OCI-LY7 (cell line): Measurements from ENCODE around the gene EEF1AKMT3. TPM values are rescaled to one million over a fixed set of nuclear protein-coding genes. Genes with fewer than 3 reads are reported as not detected.

Source experiments
- BruUV-seq: library from RNA; stranded (reverse); fragments of 400-500 nt; replicated peaks from 2 replicates; lab custom pipeline; 2021; lab: Mats Ljungman, UMichigan
- CTCF ChIA-PET: fragments of 300-600 bp; sonication (Branson Sonifier 250); formaldehyde crosslinking; loops from one replicate; lab custom pipeline; 2022; ENCODE audit warnings: antibody characterized with exemption; ENCODE audit not compliant: unreplicated experiment; lab: Charles Lee
- POLR2A ChIA-PET: fragments of 300-600 bp; sonication (Branson Sonifier 250); formaldehyde crosslinking; loops from one replicate; lab custom pipeline; 2022; ENCODE audit warnings: antibody characterized with exemption; lab: Charles Lee
- DNase-seq: peaks from one replicate; pipeline ENCODE4 v3.0.0-alpha.2; 2015; ENCODE audit warnings: low spot score
- H2AFZ ChIP-seq: fragments of 200-600 bp; sonication (generic), shearing (Covaris generic); 2 replicates; pipeline ENCODE4 v1.6.1; 2014; ENCODE audit warnings: mild to moderate bottlenecking, antibody characterized with exemption, low read length, moderate library complexity
- H3K27ac ChIP-seq: fragments of 200-600 bp; sonication (generic); 2 replicates; pipeline ENCODE4 v1.5.1; 2014; ENCODE audit warnings: mixed run types, low read depth, mild to moderate bottlenecking, moderate library complexity, low read length, inconsistent platforms; ENCODE audit not compliant: poor library complexity, severe bottlenecking
- H3K36me3 ChIP-seq: fragments of 200-600 bp; sonication (generic); 2 replicates; pipeline ENCODE4 v1.6.1; 2014; ENCODE audit warnings: mild to moderate bottlenecking, antibody characterized with exemption, low read length, moderate library complexity, mixed read lengths; ENCODE audit not compliant: insufficient read depth
- H3K4me1 ChIP-seq: fragments of 200-600 bp; sonication (generic); 2 replicates; pipeline ENCODE4 v1.5.1; 2014; ENCODE audit warnings: mild to moderate bottlenecking, low read length; ENCODE audit not compliant: insufficient read depth, poor library complexity, severe bottlenecking
- H3K4me2 ChIP-seq: fragments of 200-600 bp; sonication (generic); 2 replicates; pipeline ENCODE4 v1.6.1; 2014; ENCODE audit warnings: mild to moderate bottlenecking, low read length
- H3K4me3 ChIP-seq: fragments of 200-600 bp; sonication (generic); 2 replicates; pipeline ENCODE4 v1.5.1; 2014; ENCODE audit warnings: mild to moderate bottlenecking, low read depth, low read length; ENCODE audit not compliant: poor library complexity, severe bottlenecking
- H3K79me2 ChIP-seq: fragments of 200-600 bp; sonication (generic); 2 replicates; pipeline ENCODE4 v1.6.1; 2016; ENCODE audit warnings: low read depth, mild to moderate bottlenecking, low read length, moderate library complexity, mixed read lengths; ENCODE audit not compliant: insufficient read depth
- H3K9me2 ChIP-seq: fragments of 200-600 bp; sonication (generic); 2 replicates; pipeline ENCODE4 v1.6.1; 2016; ENCODE audit warnings: mild to moderate bottlenecking, low read length, mixed read lengths; ENCODE audit not compliant: insufficient read depth
- H3K9me3 ChIP-seq: fragments of 200-600 bp; sonication (generic); 2 replicates; pipeline ENCODE4 v1.6.1; 2014; ENCODE audit warnings: mild to moderate bottlenecking, mixed run types, low read length, mixed read lengths
- H4K20me1 ChIP-seq: fragments of 200-600 bp; sonication (generic); 2 replicates; pipeline ENCODE4 v1.6.1; 2014; ENCODE audit warnings: mild to moderate bottlenecking, antibody characterized with exemption, low read length, moderate library complexity, mixed read lengths; ENCODE audit not compliant: insufficient read depth
- CTCF ChIP-seq: fragments of 200-600 bp; sonication (generic); conservative IDR thresholded peaks from 2 replicates; pipeline ENCODE4 v1.5.1; 2014; ENCODE audit warnings: mild to moderate bottlenecking, antibody characterized with exemption, low read length, moderate library complexity, mixed read lengths
- EZH2phosphoT487 ChIP-seq: fragments of 200-600 bp; sonication (generic); IDR thresholded peaks from 2 replicates; pipeline ENCODE4 v1.6.1; 2018; ENCODE audit warnings: low read depth, borderline replicate concordance, mild to moderate bottlenecking, mixed run types, antibody characterized with exemption, low read length, moderate library complexity, mixed read lengths
- intact Hi-C: fragments of 100-400 bp; cut with micrococcal nuclease; formaldehyde crosslinking; loops from one replicate; pipeline ENCODE4 v1.10.0; 2022; ENCODE audit not compliant: unreplicated experiment
- total RNA-seq, 2 experiments: library from RNA; depleted of rRNA in 1 of 2; stranded (reverse); fragments of >200 nt in 1 of 2; shearing (Covaris generic) in 1 of 2; gene quantifications; 2 replicates each; pipeline ENCODE4 v1.2.3, GENCODE V29; 2014 to 2022

The EEF1AKMT3 gene
- total RNA-seq, 2 experiments from 2014 or later, result 3.4 to 6.3 TPM

GRCh38 chr12:57765698-57766463, 6.5 kb upstream of the EEF1AKMT3 start:
- intact Hi-C loops, result no loop called here
- BruUV-seq, result no TSS peak
- H2AFZ ChIP-seq, result no peak overlapping the region
- peaks cover 46% of the 10 kb centered on the region for H3K36me3 ChIP-seq
- CTCF ChIA-PET, result interaction anchor here (1.4 kb wide), 1 partner anchor 10 kb away, joined by 3 read pairs; no protein-coding TSS in a partner anchor
- peaks cover 12% of the 10 kb centered on the region for H3K4me1 ChIP-seq
- POLR2A ChIA-PET, result interaction anchor here (0.7 to 1.0 kb wide), 2 partner anchors 16 to 537 kb away, joined by 3 to 4 read pairs; partner anchors contain the start of gene SHMT2
- no peak for TF ChIP-seq EZH2phosphoT487
- TF ChIP-seq CTCF, result no peak
- no peak for DNase-seq
- peaks cover 4% of the 10 kb centered on the region; the same call in 1 of the 2 replicates for H3K79me2 ChIP-seq
- H3K9me2 ChIP-seq, result no peaks in the 10 kb centered on the region
- H3K27ac ChIP-seq, result no peak overlapping the region
- no peak overlapping the region for H3K4me3 ChIP-seq
- no peaks in the 10 kb centered on the region for H4K20me1 ChIP-seq
- H3K4me2 ChIP-seq, result no peak overlapping the region
- no peaks in the 10 kb centered on the region for H3K9me3 ChIP-seq

GRCh38 chr12:57766464-57767304, 5.7 kb upstream of the EEF1AKMT3 start, which contains the start of gene CYP27B1:
Gene CYP27B1, minus strand, starts transcription at chr12:57767078. Its CDS starts 37 bp downstream, at chr12:57767041.
- intact Hi-C loops, result no loop called here
- Histone ChIP-seq H3K79me2 (peaks cover 12% of the 10 kb centered on the region; the same call in 1 of the 2 replicates), H3K27ac (no peak within 1 kb of the TSS), H3K36me3 (peaks cover 42% of the 10 kb centered on the region), H3K9me3 (no peaks in the 10 kb centered on the region), H3K4me2 (no peak within 1 kb of the TSS), H2AFZ (no peak within 1 kb of the TSS), H3K4me1 (peaks cover 13% of the 10 kb centered on the region), H3K9me2 (no peaks in the 10 kb centered on the region), H3K4me3 (no peak within 1 kb of the TSS), H4K20me1 (no peaks in the 10 kb centered on the region)
- TF ChIP-seq EZH2phosphoT487, result no peak
- TF ChIP-seq CTCF, result no peak
- no peak for DNase-seq
- POLR2A ChIA-PET, result interaction anchor here (0.7 to 1.0 kb wide), 2 partner anchors 15 to 538 kb away, joined by 3 to 4 read pairs; partner anchors contain the start of gene SHMT2
- CTCF ChIA-PET, result no interaction called here
- BruUV-seq, result no TSS peak
